HepG2 (cell line): ENCODE data around the gene FGA. TPM values are rescaled to one million over a fixed set of nuclear protein-coding genes. Genes with fewer than 3 reads are reported as not detected.

Experiments used
- BRD4 ChIP-seq: sonication (generic); formaldehyde crosslinking; IDR thresholded peaks from 2 replicates; pipeline ENCODE4 v1.4.0; 2020; ENCODE audit warnings: missing genetic modification reagents
- ELK4 ChIP-seq: sonication (generic); formaldehyde crosslinking; IDR thresholded peaks from 2 replicates; pipeline ENCODE4 v1.9.0; 2021; ENCODE audit warnings: missing genetic modification reagents, borderline replicate concordance
- GATA4 ChIP-seq: sonication (generic); IDR thresholded peaks from 2 replicates; pipeline ENCODE4 v1.6.1; 2016; ENCODE audit warnings: antibody characterized with exemption, low read depth, borderline replicate concordance
- HDAC1 ChIP-seq: sonication (generic); formaldehyde crosslinking; IDR thresholded peaks from 2 replicates; pipeline ENCODE4 v1.5.1; 2020; ENCODE audit warnings: mild to moderate bottlenecking, missing genetic modification reagents
- HHEX ChIP-seq: IDR thresholded peaks from 2 replicates; pipeline ENCODE4 v1.6.1; 2016; ENCODE audit warnings: control low read depth
- KDM1A ChIP-seq: IDR thresholded peaks from 2 replicates; pipeline ENCODE4 v1.6.1; 2016; ENCODE audit warnings: missing compliant biosample characterization
- MEIS1 ChIP-seq: sonication (generic); formaldehyde crosslinking; IDR thresholded peaks from 2 replicates; pipeline ENCODE4 v1.9.0; 2021; ENCODE audit warnings: mild to moderate bottlenecking, missing genetic modification reagents, moderate library complexity, borderline replicate concordance
- PATZ1 ChIP-seq: sonication (generic); formaldehyde crosslinking; IDR thresholded peaks from 2 replicates; pipeline ENCODE4 v1.4.0; 2020; ENCODE audit warnings: missing genetic modification reagents
- PHB2 ChIP-seq: fragments of 450-650 bp; IDR thresholded peaks from 2 replicates; pipeline ENCODE4 v1.6.1; 2018; ENCODE audit not compliant: partially characterized antibody
- PRDM10 ChIP-seq: sonication (generic); formaldehyde crosslinking; IDR thresholded peaks from 2 replicates; pipeline ENCODE4 v1.4.0; 2020; ENCODE audit warnings: low read depth, missing genetic modification reagents
- SKI ChIP-seq: fragments of 450-650 bp; IDR thresholded peaks from one replicate; pipeline ENCODE4 v1.6.1; 2018; ENCODE audit warnings: mild to moderate bottlenecking; ENCODE audit not compliant: partially characterized antibody
- SOX6 ChIP-seq, 2 experiments: fragments of 450-650 bp in 1 of 2; sonication (generic) in 1 of 2; formaldehyde crosslinking in 1 of 2; IDR thresholded peaks; 2 replicates each; pipeline versions ENCODE4 v1.4.0 to v1.6.1; 2017 to 2020; ENCODE audit warnings: antibody characterized with exemption in 1 of 2, mild to moderate bottlenecking in 1 of 2, missing genetic modification reagents in 1 of 2
- SP1 ChIP-seq, 2 experiments: fragments of 450-650 bp in 1 of 2; sonication (generic) in 1 of 2; formaldehyde crosslinking in 1 of 2; IDR thresholded peaks; 2 replicates each; pipeline versions ENCODE4 v1.4.0 to v1.6.1; 2016 to 2020; ENCODE audit warnings: missing genetic modification reagents in 1 of 2
- ZBTB8A ChIP-seq: sonication (generic); formaldehyde crosslinking; IDR thresholded peaks from 2 replicates; pipeline ENCODE4 v1.4.0; 2020; ENCODE audit warnings: mild to moderate bottlenecking, low read depth, missing genetic modification reagents, borderline replicate concordance
- ZNF337 ChIP-seq: sonication (generic); formaldehyde crosslinking; IDR thresholded peaks from 2 replicates; pipeline ENCODE4 v1.5.1; 2020; ENCODE audit warnings: missing genetic modification reagents, low read depth, mild to moderate bottlenecking, borderline replicate concordance
- ZNF556 ChIP-seq: sonication (generic); formaldehyde crosslinking; IDR thresholded peaks from 2 replicates; pipeline ENCODE4 v1.4.0; 2020; ENCODE audit warnings: mild to moderate bottlenecking, missing genetic modification reagents, borderline replicate concordance
- ZNF577 ChIP-seq: sonication (generic); formaldehyde crosslinking; IDR thresholded peaks from 2 replicates; pipeline ENCODE4 v1.4.0; 2020; ENCODE audit warnings: mild to moderate bottlenecking, low read depth, missing genetic modification reagents, borderline replicate concordance
- polyA plus RNA-seq, 8 experiments: library from polyadenylated mRNA; depleted of rRNA in 3 of 8; stranded (reverse) in 7 of 8; unstranded in 1 of 8; fragments of >200 nt; fragmentation: Illumina TruSeq in 4 of 8; extraction: Trizol in 4 of 8; gene quantifications; 2 replicates each; pipeline versions ENCODE4 v1.2.1 to v1.2.3, GENCODE V29; 2011 to 2016; ENCODE audit warnings: low read depth in 4 of 8, missing spikeins in 1 of 8, mixed read lengths in 1 of 8; ENCODE audit not compliant: insufficient read depth in 1 of 8
- total RNA-seq, 5 experiments: library from RNA; depleted of rRNA; stranded (reverse); fragments of >200 nt; fragmentation: Illumina TruSeq; extraction: Trizol; gene quantifications; 2 replicates each; pipeline ENCODE4 v1.2.3, GENCODE V29; 2016; ENCODE audit warnings: low read depth in 1 of 5
- TF ChIP-seq, protein P1 (sequence below): sonication (generic); formaldehyde crosslinking; IDR thresholded peaks from 2 replicates; pipeline ENCODE4 v1.5.0; 2020; ENCODE audit warnings: mild to moderate bottlenecking, missing genetic modification reagents

FGA gene
- total and polyA plus RNA-seq, 2 of the 13 experiments (the other 11 are each of a cell fraction or from before 2014, with no cell fraction given): 640 to 1,523 TPM

- TF ChIP-seq SOX6 (IDR thresholded peaks at IDR 0.05): no peak
- peak; percentile 94 for TF ChIP-seq SOX6 (CRISPR knock-in tag; IDR thresholded peaks at IDR 0.05)
- no peak for TF ChIP-seq ZNF337 (CRISPR knock-in tag)
- no peak for TF ChIP-seq SP1 (IDR thresholded peaks at IDR 0.05)
- TF ChIP-seq SP1 (CRISPR knock-in tag; IDR thresholded peaks at IDR 0.05): no peak
- TF ChIP-seq SKI: peak; percentile 89
- TF ChIP-seq MEIS1 (CRISPR knock-in tag): peak; percentile 43; the same call in 1 of the 2 replicates
- peak; percentile 92 for TF ChIP-seq HHEX (CRISPR knock-in tag)
- peak; percentile 93 for TF ChIP-seq HDAC1
- TF ChIP-seq ZNF577 (CRISPR knock-in tag): no peak
- no peak for TF ChIP-seq ZBTB8A (CRISPR knock-in tag)
- no peak for TF ChIP-seq ZNF556 (CRISPR knock-in tag)
- TF ChIP-seq GATA4: peak; percentile 96
- no peak for TF ChIP-seq ELK4 (CRISPR knock-in tag)
- peak; percentile 57; the same call in 1 of the 2 replicates for TF ChIP-seq PRDM10 (CRISPR knock-in tag)
- 0 out of 2 replicates have a peak, but pooled peaks have one; percentile 65 for TF ChIP-seq BRD4
- TF ChIP-seq, protein P1, sequence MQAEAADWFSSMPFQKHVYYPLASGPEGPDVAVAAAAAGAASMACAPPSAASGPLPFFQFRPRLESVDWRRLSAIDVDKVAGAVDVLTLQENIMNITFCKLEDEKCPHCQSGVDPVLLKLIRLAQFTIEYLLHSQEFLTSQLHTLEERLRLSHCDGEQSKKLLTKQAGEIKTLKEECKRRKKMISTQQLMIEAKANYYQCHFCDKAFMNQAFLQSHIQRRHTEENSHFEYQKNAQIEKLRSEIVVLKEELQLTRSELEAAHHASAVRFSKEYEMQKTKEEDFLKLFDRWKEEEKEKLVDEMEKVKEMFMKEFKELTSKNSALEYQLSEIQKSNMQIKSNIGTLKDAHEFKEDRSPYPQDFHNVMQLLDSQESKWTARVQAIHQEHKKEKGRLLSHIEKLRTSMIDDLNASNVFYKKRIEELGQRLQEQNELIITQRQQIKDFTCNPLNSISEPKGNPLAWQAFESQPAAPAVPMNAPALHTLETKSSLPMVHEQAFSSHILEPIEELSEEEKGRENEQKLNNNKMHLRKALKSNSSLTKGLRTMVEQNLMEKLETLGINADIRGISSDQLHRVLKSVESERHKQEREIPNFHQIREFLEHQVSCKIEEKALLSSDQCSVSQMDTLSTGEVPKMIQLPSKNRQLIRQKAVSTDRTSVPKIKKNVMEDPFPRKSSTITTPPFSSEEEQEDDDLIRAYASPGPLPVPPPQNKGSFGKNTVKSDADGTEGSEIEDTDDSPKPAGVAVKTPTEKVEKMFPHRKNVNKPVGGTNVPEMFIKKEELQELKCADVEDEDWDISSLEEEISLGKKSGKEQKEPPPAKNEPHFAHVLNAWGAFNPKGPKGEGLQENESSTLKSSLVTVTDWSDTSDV (CRISPR knock-in tag): no peak
- TF ChIP-seq PHB2: no peak
- peak; percentile 58; the same call in 1 of the 2 replicates for TF ChIP-seq KDM1A (CRISPR knock-in tag)
- peak; percentile 70 for TF ChIP-seq PATZ1 (CRISPR knock-in tag)
Observed at GRCh38 chr4:154559494-154560418, 30.8 kb downstream of the FGA start (continued).
